ENCODE data around the gene TIMP2.

TIMP2 gene

DNA sequence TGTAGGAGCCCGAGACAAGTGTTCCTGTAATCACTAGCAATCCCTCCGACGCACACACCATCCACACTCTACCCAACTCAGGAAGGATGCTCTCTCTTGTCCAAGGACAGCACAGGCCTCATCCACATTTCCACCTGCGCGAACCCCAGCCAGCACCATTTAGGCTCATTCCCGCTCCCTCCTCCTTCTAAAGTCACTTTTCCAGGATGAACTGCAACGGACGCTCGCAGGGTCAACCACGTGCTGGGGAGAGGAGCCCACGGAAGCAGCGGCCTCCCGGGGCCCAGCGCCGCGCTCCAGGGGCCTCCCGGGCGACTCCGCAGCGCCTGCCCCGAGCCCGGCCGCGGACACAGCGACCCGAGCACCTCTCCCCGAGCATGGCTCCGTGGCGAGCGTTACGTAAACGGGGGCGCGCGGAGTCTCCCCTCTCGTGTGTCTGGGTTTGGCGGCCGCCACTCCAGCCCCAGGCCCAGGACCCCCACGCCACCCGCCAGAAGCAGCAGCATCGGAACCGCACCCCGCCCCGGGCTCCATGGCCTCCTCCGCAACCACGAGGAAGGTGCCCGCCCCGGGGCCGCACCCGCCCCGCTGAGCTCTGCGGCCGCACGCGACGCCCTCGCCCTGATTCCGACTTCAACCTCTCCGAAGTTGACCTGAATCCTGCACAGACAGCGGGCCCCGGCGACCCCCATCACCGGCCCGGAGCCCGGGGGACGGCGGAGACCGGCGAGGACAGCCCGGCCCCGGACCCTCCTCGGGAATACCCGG lies 85.2 kb downstream of the TIMP2 start:
- DNase-seq (ENCODE audit: low read depth, low spot score): peak; percentile 55

DNA sequence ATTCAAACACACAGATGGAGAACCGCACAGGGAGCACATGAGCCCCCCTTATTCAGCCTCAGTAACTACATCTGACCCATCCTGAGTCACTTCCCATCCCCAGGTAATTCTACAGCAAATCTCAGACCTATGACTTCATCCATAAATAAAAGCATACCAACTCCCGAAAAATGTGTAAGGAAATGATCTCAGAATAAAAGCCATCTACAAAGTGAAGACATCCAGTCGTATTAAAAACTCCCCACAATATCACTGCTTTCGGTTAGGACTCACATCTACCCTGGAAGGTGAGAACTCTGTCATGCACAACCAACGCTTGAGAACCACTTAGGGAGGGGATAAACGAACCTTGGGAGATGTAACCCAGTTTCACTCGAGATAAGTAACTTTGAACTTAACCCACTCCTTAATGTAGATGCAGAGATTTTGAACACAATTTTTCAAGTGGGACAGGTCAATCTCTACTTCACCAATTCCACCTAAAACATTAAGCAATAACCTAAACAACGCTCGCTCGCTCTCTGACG lies 85.9 kb downstream of the TIMP2 start:
- DNase-seq (ENCODE audit: low read depth, low spot score): peak; percentile 29

DNA sequence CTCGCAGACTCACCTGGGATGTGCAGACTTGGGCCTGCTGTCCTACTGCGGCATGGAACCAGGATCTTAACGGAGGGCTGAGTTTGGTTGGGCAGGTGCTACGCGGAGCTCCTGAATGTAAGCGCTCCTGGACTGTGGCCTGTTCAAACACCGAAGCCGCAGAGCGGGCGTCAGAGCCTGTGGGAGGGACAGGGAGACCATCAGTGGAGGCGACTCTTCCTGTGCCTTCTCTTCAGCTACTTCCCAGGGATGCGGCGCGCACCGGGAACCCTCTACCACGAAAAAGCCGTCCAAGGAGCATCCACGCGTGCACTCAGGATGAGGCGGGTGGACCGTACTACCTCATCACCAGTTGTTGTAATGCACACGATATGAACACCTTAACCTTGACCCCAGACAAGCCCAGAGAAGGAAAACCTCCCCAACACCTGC lies 86.6 kb downstream of the TIMP2 start:
- DNase-seq (ENCODE audit: low read depth, low spot score): no peak

DNA sequence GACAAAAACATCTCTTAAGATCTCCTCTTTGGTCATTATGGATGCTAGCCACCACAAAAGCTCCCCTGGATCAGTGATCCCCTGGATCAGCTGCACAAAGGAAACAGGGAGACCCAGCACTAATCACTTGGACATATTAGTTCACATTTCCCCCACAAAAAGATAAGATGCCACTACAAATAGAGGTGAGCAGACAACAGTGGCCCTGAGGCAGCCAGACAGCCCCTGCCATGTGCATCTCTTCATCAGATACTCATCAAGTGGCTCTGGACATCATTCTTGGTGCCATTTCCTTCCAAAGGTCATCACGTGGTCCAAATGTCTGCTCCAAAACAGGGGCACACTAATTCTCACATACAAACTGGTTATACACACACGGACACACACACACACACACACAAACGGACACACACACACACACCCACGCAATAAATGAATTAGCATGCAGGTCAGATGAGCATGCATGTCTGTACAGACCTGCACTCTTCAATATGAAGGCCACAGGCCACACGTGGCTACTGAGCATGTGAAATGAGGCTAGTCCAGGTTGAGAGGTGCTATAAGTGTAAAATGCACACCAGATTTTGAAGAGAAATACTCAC lies 88.7 kb downstream of the TIMP2 start:
- DNase-seq (ENCODE audit: low read depth, low spot score): no peak

DNA sequence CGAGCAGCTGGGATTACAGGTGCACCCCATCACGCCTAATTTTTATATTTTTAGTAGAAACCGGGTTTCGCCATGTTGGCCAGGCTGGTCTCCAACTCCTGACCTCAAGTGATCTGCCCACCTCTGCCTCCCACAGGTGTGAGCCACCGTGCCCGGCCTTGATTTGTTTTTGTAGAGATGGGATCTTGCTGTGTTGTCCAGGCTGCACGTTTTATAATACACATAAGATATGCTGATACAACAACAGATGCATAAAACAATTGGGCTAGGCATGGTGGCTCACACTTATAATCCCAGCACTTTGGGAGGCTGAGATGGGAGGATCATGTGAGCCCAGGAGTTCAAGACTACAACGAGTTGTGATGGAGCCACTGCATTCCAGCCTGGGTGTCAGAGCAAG lies 90.6 kb downstream of the TIMP2 start:
- DNase-seq (ENCODE audit: low read depth, low spot score): no peak

DNA sequence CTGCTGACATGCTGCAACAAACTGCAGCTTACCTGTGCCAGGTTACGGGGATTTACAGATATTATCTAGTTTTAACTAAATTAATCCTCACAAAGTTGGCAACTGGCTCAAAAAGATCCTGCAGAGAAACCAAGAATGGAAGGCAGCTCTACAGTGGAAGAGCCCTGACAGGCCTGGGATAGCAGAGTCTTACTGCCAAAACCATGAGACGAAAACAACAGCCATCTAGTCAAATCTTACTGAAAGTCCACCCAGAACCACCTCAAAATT lies 92.7 kb downstream of the TIMP2 start:
- DNase-seq (ENCODE audit: low read depth, low spot score): no peak

DNA sequence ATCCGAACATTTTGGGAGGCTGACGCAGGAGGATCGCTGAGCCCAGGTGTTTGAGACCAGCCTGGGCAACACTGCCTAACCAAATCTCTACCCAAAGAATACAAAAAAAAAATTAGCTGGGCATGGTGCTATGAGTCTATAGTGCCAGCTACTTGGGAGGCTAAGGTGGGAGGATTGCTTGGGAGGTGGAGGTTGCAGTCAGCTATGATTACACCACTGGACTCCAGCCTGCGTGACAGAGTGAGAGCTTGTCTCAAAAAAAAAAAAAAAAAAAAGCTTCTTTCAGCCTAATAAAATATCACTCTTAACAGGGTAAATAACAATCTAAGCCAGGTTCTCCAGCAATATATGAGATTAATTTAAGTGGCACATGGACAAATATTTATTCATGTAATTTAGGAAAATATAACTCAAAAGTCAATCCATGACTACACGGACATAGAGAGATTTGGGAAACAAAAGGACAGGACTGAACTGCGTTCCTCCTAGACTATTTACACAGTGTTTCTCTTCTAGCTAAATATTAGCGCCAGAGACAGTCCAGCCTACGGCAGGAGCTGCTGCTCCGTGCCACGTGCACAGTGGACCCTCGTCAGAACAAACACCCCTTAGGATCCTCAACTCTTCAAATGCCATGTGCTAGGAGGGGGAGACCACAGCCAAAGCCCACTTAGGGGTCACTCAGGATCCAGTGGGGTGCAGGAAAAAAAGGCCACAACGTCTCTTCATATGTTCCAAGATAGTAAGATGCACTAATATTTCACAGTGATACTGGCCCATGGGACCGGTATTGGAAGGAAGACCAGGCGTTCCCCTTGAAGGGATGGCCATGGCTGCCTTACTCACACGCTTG lies 93.3 kb downstream of the TIMP2 start:
- DNase-seq (ENCODE audit: low read depth, low spot score): no peak

DNA sequence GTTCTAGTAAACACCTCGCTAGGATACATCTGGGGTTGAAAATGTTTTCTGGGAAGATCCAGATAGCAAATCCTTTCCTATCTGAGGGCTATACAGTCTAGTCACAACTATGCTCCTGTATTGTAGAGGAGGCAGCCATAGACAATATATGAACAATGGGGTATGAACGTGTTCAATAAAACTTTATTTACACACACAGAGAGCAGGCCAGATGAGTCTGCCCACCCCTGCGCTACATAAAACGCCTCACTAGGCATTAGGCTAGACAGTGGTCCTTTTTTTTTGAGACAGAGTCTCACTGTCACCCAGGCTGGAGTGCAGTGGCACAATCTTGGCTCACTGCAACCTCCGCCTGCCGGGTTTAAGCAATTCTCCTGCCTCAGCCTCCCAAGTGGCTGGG lies 95.7 kb downstream of the TIMP2 start:
- no peak for DNase-seq (ENCODE audit: low read depth, low spot score)

DNA sequence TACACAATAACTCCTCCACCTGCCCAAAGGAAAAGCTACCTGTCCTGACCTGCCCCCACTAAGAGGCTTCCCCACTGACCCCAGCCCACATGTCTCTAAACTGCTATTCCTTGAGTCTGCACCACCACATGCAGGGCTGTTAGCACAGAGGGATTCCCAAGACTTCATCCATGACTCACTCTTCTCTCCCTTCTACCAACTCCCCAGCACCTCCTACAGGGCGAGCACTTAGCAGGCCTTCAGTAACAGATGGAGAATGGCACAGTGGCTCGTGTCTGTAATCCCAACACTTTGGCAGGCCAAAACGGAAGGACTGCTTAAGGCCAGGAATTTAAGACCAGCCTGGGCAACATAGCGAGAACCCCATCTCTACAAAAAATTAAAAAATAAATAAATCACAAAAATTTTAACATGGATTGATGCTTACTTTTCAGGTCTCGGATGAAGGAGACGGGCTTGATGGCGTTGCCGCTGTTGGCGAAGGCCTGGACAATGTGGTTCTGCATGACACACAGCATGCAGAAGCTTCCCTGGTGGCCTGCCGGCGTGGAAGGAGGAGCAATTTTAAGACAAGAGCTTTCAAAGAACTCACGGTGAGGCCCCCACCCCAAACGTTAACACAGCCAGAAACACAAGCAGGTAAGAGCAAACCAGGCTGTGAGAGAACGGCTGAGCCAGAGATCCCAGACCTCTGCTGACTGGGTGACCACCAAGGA lies 96.6 kb downstream of the TIMP2 start:
- peak; percentile 49 for DNase-seq (ENCODE audit: low read depth, low spot score)

DNA sequence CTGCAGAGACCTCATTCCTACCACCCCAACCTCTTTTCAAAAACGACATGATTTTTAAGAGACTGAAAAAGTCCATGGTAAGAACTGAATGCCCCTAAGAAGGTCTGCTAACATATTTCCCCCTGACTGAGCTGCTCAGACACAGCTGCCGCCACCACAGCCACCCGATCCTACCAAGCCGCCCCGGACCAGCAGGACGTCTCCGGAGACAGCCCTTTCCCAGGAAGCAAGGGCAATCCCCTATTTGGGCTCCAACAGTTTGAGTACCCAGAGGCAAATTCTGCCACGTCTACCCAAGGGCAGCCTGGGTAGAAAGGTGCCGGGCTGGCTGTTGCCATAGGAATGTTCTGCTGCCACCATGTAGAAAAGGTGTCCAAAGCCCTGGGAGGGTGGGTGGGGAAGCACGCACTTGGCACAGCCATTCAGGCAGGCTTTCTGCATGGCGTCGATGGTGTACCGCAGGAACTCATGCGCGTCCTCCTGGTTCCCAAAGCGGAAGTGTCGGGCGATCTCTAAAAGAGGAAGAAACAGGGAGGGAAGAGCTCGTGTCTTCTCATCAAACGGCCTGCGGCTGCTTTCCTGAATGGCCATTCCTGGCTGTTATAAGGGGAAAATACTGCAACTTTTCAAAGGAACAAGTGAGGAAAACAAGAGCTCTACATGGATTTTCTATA lies 98.2 kb downstream of the TIMP2 start:
- no peak for DNase-seq (ENCODE audit: low read depth, low spot score)

DNA sequence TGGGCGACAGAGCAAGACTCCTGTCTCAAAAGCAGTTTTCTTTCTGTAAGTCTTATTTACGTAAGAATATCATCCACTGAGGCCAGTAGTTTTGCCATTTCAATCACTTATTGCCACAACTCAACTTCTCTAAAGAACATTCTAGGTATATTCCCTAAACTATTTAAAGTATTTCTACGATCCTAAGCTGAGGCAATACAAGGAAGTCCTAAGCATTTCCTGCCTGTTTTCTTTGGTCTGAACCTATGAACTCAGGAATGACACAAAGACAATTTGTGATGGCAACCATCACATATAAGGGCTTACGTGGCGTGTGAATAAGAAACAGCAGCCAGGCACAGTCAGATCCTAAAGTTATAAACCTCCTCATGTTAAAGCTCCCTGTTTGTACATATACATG lies 98.8 kb downstream of the TIMP2 start:
- no peak for DNase-seq (ENCODE audit: low read depth, low spot score)

DNA sequence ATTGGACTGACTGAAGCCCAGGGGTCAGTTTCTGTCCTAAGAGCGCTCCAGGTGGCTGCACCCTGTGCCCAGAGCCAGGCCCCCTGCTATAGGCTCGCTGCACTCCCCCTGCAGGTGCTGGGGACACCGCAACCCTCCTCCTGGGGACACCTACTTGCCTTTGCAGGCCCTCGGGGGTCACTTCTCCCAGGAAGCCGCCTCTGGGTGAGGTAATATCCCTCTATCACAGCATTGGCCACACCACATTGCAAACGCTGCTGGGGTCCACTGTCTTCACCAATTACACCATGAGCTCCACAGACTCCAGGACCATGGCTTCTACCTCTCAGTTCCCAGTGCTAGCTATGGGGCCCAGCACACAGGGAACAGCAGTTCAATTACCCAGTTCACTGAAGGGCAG lies 99.5 kb downstream of the TIMP2 start:
- no peak for DNase-seq (ENCODE audit: low read depth, low spot score)

DNA sequence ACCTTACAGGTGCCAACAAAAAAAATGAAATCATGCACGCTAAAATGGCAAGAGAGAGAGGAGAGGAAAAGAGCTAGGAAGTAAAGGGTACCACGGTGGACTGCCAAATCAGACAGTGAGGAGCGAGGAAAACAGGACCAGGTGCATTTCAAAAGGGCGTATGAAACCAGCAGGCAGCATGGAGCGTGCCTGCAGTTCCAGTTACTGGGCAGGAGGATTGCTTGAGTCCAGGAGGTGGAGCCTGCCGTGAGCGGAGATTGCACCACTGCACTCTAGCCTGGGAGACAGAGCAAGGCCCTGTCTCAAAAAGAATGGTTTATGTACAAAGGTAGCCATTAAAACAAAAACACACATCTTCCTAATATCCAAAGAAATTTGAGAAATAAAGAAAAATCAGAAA lies 100.9 kb downstream of the TIMP2 start:
- no peak for DNase-seq (ENCODE audit: low read depth, low spot score)

DNA sequence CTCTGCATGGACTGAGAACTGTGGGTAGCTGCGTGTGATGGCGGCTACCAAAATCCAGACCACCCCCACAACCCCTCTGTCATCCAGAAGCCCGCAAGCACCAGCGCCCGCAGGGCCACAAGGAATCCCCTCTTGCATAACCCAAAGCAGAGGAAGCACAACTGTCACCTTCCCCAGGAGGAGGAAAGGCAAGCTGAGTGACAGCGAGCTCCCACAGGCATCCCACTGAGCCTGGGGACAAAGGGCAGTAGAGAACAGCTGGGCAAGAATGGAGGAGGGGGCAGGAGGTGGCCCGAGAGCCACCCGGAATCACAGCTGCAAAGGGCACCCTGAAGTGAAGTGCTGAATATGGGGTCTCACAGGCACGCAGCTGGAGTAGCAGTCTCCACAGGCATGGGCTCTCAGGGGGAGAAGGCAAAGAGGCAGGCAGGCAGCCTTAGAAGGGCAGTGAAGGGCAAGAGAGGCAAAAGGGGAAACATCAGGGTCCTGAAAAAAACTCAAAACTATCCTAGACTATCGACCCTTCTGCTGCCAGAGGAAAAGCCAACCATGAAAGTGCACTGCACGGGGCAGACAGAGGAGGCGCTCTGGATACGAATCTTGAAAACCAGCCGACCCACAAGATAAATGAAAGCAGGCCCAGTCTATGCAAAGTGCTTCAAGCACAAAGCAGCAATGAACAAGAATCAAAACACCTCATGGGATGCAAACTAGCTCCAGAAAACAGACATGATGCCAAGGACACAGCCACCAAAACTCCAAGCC lies 101.7 kb downstream of the TIMP2 start:
- DNase-seq (ENCODE audit: low read depth, low spot score): no peak

DNA sequence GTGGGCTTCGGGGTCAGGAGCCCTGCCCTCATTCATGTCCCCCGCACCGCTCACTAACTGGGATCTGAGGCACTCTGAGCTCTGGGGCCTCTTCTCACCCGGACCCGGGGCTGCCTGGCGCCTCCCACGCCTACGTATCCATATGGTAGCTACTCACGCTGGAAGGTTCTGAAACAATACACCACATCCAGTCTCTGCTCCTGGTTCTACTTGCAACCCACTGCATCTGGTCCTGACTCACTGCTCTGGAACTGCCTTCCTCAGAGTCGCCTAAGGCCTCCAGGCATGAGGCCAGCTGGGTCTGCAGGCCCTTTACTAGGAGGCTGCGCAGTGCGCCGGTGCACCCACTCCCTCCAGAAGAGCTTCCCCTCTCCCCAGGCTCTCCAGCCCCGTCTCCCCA lies 102.6 kb downstream of the TIMP2 start:
- DNase-seq (ENCODE audit: low read depth, low spot score): peak; percentile 64

DNA sequence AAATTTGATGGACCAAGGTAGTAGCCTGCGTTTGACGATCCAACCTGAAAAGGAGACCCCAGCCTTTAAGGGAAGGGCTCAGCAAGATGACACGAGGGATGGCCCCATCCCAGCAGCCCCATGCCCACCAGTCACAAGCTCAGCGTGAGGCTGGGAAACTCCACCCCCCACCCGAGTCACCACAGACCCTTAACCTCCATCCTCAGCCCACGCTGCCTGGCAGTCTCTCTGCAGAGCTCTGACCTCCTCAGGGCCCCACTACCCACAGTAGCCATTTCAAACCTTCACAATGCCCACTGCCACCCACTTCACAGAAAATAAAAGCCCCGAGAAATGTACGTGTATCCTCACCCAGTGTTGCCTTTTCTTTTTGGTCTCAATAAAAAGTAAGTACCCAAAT lies 103.2 kb downstream of the TIMP2 start:
- DNase-seq (ENCODE audit: low read depth, low spot score): no peak

DNA sequence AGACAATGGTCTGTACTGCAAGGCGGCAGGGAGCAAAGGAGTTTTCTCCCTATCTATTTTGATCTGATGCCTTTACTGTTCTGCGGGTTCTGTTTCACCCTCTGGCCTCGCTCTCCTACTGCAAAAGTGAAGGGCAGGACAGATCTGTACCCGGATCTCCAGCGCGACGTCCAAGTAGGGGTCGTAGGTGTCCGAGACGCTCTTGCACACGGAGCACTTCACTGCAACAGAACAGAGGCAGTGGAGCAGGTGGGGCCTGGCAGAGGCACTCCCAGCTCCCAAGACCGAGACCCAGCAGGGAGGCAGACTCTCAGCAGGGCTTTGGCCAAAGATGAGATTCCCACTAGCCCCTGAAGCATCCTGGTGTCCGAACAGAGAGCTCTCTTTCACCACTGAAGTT lies 104.3 kb downstream of the TIMP2 start:
- DNase-seq (ENCODE audit: low read depth, low spot score): no peak

DNA sequence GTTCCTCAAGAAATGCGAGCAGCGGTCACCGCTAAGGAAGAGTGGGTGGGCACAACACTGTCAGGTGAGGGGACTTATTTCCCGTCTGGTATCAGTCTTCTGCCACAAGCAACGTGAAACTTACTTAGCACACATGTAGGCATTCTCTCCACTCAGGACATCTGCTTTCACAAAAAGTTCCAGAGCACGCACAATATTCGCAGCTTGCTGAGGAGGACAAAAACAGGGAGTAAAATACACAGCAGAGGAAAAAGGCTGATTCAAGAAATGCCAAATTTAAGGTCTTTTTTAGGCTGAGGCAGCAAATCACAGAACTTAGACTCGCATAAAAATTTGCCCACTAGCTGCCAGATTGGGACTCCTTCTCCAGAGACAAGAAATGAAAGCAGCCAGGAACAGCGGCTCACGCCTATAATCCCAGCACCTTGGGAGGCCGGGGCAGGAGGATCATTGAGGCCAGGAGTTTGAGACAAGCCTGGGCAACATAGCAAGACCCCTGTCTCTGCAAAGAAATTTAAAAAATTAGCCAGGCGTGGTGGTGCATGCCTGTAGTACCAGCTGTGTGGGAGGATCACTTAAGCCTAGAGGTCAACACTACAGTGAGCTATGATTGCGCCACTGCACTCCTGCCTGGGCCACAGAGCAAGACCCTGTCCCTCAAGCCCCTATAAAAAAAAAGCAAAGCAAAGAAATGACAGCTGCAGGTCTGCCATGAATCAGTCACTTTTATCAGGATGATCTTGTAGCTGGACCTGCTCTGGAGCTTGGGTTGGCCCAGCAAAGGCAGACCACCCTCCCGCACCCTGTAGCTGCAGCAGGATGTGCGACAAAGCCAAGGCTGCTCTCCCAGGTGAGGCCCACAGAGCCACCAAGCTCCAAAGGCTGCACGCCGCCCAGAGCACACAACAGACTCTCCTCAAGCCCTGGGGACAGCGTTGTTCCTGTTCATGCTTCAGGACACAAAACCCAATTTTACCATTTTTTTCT lies 105.1 kb downstream of the TIMP2 start:
- no peak for DNase-seq (ENCODE audit: low read depth, low spot score)

DNA sequence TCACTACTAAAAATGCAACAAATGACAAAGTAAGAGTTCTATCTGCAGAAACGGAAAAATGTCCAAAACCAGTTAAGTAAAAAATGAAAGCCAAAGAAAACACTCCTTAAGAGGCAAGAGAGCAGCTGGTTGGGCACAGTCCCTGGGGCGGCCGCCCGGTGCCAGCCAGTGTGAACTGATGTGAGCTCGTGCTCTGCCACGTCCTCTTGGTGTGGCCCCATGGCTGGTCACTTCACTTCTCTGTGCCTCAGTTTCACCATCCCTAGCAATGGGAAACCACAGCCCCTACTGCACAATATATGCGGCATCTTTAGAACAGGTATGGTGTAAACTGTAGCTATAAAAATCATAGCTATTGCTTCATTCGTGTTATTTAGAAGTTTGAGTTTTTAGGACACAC lies 105.8 kb downstream of the TIMP2 start:
- DNase-seq (ENCODE audit: low read depth, low spot score): no peak

Data from astrocyte of the hippocampus (primary cell).